ENCODE measurements around the gene ADAMTS2.

ADAMTS2 gene

GRCh38 chr5:179246227-179246626 lies 99.0 kb downstream of the ADAMTS2 start:
- no peak for TF ChIP-seq CTCF (conservative IDR thresholded peaks at IDR 0.05)

GRCh38 chr5:179245031-179245430 lies 100.2 kb downstream of the ADAMTS2 start:
- TF ChIP-seq CTCF (conservative IDR thresholded peaks at IDR 0.05): no peak
- H3K27ac ChIP-seq: no peak overlapping the region

More at GRCh38 chr5:179246227-179246626, 99.0 kb downstream of the ADAMTS2 start:
- H3K27ac ChIP-seq: no peak overlapping the region

- no peak for TF ChIP-seq CTCF (conservative IDR thresholded peaks at IDR 0.05)
- H3K27ac ChIP-seq: no peak overlapping the region
Observed at GRCh38 chr5:179244044-179244443, 101.2 kb downstream of the ADAMTS2 start.

GRCh38 chr5:179243333-179243732 lies 101.9 kb downstream of the ADAMTS2 start:
- no peak overlapping the region for H3K27ac ChIP-seq
- no peak for TF ChIP-seq CTCF (conservative IDR thresholded peaks at IDR 0.05)

GRCh38 chr5:179242676-179243075 lies 102.6 kb downstream of the ADAMTS2 start:
- TF ChIP-seq CTCF (conservative IDR thresholded peaks at IDR 0.05): no peak

GRCh38 chr5:179241764-179242370 lies 103.4 kb downstream of the ADAMTS2 start:
- no peak for TF ChIP-seq CTCF (conservative IDR thresholded peaks at IDR 0.05)
- no peak overlapping the region for H3K27ac ChIP-seq

More at GRCh38 chr5:179242676-179243075, 102.6 kb downstream of the ADAMTS2 start:
- H3K27ac ChIP-seq: no peak overlapping the region

- no peak overlapping the region for H3K27ac ChIP-seq
- no peak for TF ChIP-seq CTCF (conservative IDR thresholded peaks at IDR 0.05)
Observed at GRCh38 chr5:179241175-179241574, 104.1 kb downstream of the ADAMTS2 start.

All from VCaP (cell line).